Upper lobe of left lung (tissue), 4 donors: ENCODE measurements around the gene UBE2L3.

Experiments used
- EP300 ChIP-seq, 4 donors: sonication (generic); formaldehyde crosslinking; IDR thresholded peaks; one replicate each; pipeline ENCODE4 v1.5.1; 2017; ENCODE audit warnings: antibody characterized with exemption in 4 of 4, control low read depth in 2 of 4
- POLR2A ChIP-seq, 4 donors: fragments of 450-650 bp; IDR thresholded peaks; one replicate each; pipeline ENCODE4 v1.5.1; 2016 to 2017; ENCODE audit warnings: antibody characterized with exemption in 4 of 4, mild to moderate bottlenecking in 2 of 4
- TF ChIP-seq, protein P1 (sequence below), 6 experiments: fragments of 450-650 bp in 4 of 6; fragments of 200-600 bp in 2 of 6; sonication (generic) in 2 of 6; IDR thresholded peaks; one replicate each; pipeline ENCODE4 v1.5.1; 2016 to 2019; ENCODE audit warnings: antibody characterized with exemption in 6 of 6

DNA sequence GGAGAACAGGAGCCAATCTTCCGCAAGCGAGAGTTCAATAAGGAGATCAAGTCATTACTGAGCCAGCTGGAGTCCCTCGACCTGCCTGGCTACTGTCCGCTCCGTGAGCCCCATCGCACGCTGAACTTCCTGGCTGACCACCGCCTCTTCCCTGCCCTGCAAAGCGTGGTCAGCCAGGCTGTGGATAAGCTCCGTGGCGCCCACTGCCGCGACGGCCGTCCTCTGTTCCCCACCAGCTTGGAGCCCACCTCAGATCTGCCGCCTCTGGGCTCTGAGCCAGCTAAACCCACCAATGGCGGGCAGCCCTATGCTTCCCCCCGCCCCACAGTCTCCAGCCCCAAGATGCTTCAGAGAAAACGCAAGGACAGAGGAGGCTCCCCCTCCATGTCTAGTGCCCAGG lies 67.3 kb downstream of the UBE2L3 start:
- TF ChIP-seq, protein P1, sequence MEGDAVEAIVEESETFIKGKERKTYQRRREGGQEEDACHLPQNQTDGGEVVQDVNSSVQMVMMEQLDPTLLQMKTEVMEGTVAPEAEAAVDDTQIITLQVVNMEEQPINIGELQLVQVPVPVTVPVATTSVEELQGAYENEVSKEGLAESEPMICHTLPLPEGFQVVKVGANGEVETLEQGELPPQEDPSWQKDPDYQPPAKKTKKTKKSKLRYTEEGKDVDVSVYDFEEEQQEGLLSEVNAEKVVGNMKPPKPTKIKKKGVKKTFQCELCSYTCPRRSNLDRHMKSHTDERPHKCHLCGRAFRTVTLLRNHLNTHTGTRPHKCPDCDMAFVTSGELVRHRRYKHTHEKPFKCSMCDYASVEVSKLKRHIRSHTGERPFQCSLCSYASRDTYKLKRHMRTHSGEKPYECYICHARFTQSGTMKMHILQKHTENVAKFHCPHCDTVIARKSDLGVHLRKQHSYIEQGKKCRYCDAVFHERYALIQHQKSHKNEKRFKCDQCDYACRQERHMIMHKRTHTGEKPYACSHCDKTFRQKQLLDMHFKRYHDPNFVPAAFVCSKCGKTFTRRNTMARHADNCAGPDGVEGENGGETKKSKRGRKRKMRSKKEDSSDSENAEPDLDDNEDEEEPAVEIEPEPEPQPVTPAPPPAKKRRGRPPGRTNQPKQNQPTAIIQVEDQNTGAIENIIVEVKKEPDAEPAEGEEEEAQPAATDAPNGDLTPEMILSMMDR (IDR thresholded peaks at IDR 0.05): no peak
- TF ChIP-seq EP300 (IDR thresholded peaks at IDR 0.05): no peak
- no peak for TF ChIP-seq POLR2A (IDR thresholded peaks at IDR 0.05)
